ENCODE data around the gene CDK1. TPM values are rescaled to one million over a fixed set of nuclear protein-coding genes. Genes with fewer than 3 reads are reported as not detected.

Gene CDK1
- 33.6 and 110 TPM in 2 replicates for total RNA-seq

GRCh38 chr10:60778214-60778970, at the start of gene CDK1:
Gene CDK1 (plus strand): TSS chr10:60778478. CDS start chr10:60780166, 1,688 bp downstream.

Other genes with a start within 250 kb of the CDK1 start
- 1.4 and 2.3 TPM in 2 replicates for gene RHOBTB1, start 165.7 kb downstream of the CDK1 start, total RNA-seq